Tibial nerve (tissue), 4 donors: Measurements from ENCODE around the gene LGI4. TPM values are rescaled to one million over a fixed set of nuclear protein-coding genes. Genes with fewer than 3 reads are reported as not detected.

ENCODE experiments used
- DNase-seq, 2 donors: peaks; one replicate each; pipeline ENCODE4 v3.0.0-alpha.2; 2019; ENCODE audit warnings: low spot score in 2 of 2
- H3K27ac ChIP-seq, 4 donors: fragments of 200-600 bp; sonication (generic) in 3 of 4; one replicate each; pipeline ENCODE4 v1.5.1; 2017 to 2019; ENCODE audit warnings: mild to moderate bottlenecking in 1 of 4
- H3K27me3 ChIP-seq, 2 donors: fragments of 200-600 bp; sonication (generic) in 1 of 2; one replicate each; pipeline versions ENCODE4 v1.5.1 to v1.6.0; 2017 to 2019
- H3K36me3 ChIP-seq, 3 donors: fragments of 200-600 bp; sonication (generic); one replicate each; pipeline ENCODE4 v1.5.1; 2018 to 2019
- H3K4me1 ChIP-seq, 4 donors: fragments of 200-600 bp; sonication (generic) in 3 of 4; one replicate each; pipeline ENCODE4 v1.5.1; 2017 to 2019
- H3K4me3 ChIP-seq, 4 donors: fragments of 200-600 bp; sonication (generic) in 3 of 4; one replicate each; pipeline ENCODE4 v1.5.1; 2017 to 2019; ENCODE audit warnings: mild to moderate bottlenecking in 1 of 4, moderate library complexity in 1 of 4
- H3K9me3 ChIP-seq, 4 donors: fragments of 200-600 bp; sonication (generic) in 3 of 4; one replicate each; pipeline ENCODE4 v1.5.1; 2017 to 2019
- EP300 ChIP-seq, 2 donors: sonication (generic); formaldehyde crosslinking; IDR thresholded peaks; one replicate each; pipeline ENCODE4 v1.6.1; 2017; ENCODE audit warnings: antibody characterized with exemption in 2 of 2, mild to moderate bottlenecking in 1 of 2
- POLR2A ChIP-seq, 2 donors: fragments of 450-650 bp; IDR thresholded peaks; one replicate each; pipeline ENCODE4 v1.6.1; 2017; ENCODE audit warnings: antibody characterized with exemption in 2 of 2, mild to moderate bottlenecking in 2 of 2, moderate library complexity in 2 of 2
- WGBS, 2 donors: methylation state at CpG; one replicate each; pipeline ENCODE4 v1.1.5; 2018; 5-methylcytosine and 5-hydroxymethylcytosine counted together
- total RNA-seq, 4 donors: library from RNA; depleted of rRNA; stranded (reverse); fragments of >200 nt; gene quantifications; one replicate each; pipeline ENCODE4 v1.1.0, GENCODE V29; 2016
- TF ChIP-seq, protein P1 (sequence below), 5 experiments: fragments of 200-600 bp in 3 of 5; fragments of 450-650 bp in 2 of 5; sonication (generic) in 3 of 5; IDR thresholded peaks; one replicate each; pipeline ENCODE4 v1.5.1; 2016 to 2019; ENCODE audit warnings: antibody characterized with exemption in 5 of 5, mild to moderate bottlenecking in 3 of 5, moderate library complexity in 2 of 5

The LGI4 gene
- total RNA-seq, 4 donors from 2014 or later, result 207 to 323 (median 302) TPM

DNA sequence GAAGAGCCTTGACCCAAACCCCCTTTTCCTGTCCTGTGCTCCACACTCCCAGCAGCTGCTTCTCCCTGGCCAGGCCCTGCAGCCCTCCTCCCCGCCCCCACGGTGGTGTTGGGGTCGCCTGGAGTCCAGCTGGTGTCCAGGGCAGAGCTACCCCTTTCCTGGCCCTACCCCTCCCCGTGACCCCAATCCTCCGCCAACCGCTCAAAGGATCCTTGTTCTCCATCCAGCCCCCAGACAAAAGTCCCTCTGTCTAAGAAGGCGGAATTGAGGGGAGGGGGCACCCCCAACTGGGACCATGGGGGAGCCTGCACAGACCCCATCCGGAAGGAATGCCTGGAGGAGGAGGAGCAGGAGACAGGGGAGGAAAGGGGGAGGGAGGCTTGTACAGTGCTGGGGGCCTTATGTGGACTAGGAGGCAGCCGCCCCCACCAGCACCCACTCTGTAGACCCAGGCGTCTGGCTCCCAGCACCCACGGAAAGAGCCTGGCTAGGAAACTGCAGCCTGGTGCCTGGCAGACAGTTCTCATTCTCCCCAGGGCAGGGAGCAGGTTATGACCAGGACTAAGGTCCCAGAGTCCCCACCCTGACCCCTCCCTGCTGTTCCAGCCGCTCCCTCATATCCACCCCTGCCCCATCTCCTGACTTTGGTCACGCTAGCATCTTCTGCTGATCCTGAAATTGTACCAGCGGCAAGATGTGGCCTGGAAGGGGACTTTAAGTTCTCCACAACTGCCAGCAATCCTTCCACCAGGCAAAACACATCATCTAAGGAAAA lies 19.5 kb downstream of the LGI4 start, which contains the start of gene FXYD3:
TSS of gene FXYD3 (plus strand) at position 647 of the 775 bp plus-strand sequence. CDS start 3,554 bp downstream, outside the sequence.
- no peaks in the 10 kb centered on the region for H3K27me3 ChIP-seq
- peak within 1 kb of the TSS; percentile 82 to 99 (median 90) for H3K27ac ChIP-seq
- no peaks in the 10 kb centered on the region for H3K9me3 ChIP-seq
- peak in 1 of 2 donors; percentile 6 for TF ChIP-seq POLR2A (IDR thresholded peaks at IDR 0.05)
- peak in 1 of 2 donors; percentile 88 for TF ChIP-seq EP300 (IDR thresholded peaks at IDR 0.05)
- TF ChIP-seq, protein P1, sequence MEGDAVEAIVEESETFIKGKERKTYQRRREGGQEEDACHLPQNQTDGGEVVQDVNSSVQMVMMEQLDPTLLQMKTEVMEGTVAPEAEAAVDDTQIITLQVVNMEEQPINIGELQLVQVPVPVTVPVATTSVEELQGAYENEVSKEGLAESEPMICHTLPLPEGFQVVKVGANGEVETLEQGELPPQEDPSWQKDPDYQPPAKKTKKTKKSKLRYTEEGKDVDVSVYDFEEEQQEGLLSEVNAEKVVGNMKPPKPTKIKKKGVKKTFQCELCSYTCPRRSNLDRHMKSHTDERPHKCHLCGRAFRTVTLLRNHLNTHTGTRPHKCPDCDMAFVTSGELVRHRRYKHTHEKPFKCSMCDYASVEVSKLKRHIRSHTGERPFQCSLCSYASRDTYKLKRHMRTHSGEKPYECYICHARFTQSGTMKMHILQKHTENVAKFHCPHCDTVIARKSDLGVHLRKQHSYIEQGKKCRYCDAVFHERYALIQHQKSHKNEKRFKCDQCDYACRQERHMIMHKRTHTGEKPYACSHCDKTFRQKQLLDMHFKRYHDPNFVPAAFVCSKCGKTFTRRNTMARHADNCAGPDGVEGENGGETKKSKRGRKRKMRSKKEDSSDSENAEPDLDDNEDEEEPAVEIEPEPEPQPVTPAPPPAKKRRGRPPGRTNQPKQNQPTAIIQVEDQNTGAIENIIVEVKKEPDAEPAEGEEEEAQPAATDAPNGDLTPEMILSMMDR (IDR thresholded peaks at IDR 0.05), result no peak
- no peak for DNase-seq
- WGBS, 2 donors, result 26 to 29% methylated on average over 12 to 14 of the region's 14 CpGs
- H3K36me3 ChIP-seq, result no peaks in the 10 kb centered on the region
- H3K4me3 ChIP-seq, result peak within 1 kb of the TSS; percentile 26 to 46 (median 32)
- H3K4me1 ChIP-seq, result peaks cover 0 to 93% (median 23%) of the 10 kb centered on the region in 4 donors

DNA sequence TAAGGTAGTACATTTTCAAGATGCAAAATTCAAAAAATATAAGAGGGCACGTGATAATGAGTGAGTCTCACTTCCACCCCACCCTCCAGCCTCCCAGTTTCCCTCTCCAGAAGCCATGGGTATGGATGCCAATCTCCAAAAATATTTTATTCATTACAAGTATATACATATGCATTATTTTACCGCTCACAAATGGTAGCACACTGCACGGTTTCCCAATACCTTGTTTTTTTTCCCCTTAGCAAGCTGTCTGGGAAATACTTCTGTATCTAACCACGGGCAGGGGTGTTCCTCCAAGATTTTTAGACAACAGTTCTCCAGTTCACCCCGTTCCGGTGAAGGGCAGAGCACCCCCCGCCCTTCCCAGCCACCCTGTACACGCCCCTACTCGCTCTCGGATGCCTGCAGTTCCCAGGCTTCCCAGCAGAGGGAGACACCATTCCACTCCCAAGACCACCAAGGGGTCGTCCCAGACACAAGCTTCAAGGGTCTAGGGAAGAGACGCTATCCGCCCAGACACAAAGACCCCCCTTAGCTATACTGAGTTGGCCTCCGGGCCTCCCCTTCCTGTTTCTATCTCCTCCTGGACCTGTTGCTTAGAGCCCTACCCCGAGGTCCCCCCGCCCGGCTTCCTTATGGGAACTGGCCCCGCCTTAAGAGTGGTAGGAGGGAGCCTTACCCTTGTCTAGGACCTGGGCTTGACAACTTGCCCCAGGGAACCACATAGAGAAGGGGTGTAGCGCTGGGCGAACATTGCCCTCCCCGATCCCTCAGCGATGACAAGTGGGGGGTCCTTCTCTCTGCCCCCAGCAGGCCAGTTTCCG lies 20.3 kb downstream of the LGI4 start:
- DNase-seq, result peak; percentile 75 to 93
- H3K27ac ChIP-seq, result peak overlapping the region; percentile 82 to 99 (median 90)

DNA sequence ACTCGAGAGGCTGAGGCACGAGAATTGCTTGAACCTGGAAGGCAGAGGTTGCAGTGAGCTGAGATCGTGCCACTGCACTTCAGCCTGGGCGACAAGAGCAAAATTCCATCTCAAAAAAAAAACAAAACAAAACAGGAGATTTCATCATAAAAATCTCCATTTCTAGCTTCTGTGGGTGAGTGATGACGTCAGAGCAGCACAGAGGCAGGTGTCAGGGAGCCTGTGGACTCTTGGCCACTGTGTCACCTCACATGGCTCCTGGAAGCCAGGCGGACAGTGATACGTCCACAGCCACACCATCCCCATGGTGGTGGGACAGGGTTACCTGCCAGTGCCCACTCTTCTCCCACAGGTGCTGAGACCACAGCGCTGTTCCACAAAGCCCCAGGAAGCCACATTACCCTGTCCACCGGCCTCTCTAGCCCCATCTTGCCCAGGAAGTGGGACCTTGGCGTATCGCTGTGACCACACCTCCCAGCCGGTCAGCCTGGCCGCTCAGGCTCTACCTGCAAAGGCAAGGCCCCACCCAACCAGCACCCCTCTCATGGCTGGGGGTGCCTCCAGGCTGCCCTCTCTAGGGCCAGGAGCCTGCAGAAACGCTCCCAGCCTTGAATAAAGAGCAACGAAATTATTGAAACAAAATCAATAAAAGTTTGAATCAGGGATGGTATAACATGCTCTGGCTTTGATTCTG lies 21.7 kb downstream of the LGI4 start:
- no peaks in the 10 kb centered on the region for H3K27me3 ChIP-seq
- TF ChIP-seq, protein P1 (IDR thresholded peaks at IDR 0.05), result no peak
- TF ChIP-seq EP300 (IDR thresholded peaks at IDR 0.05) (no peak), POLR2A (IDR thresholded peaks at IDR 0.05) (no peak)
- 71 to 74% methylated on average over 13 to 14 of the region's 15 CpGs for WGBS, 2 donors
- H3K4me3 ChIP-seq, result no peak overlapping the region
- no peaks in the 10 kb centered on the region for H3K9me3 ChIP-seq
- peak overlapping the region; percentile 82 to 99 (median 90) for H3K27ac ChIP-seq
- no peak for DNase-seq
- H3K36me3 ChIP-seq, result no peaks in the 10 kb centered on the region
- peaks cover 0 to 91% (median 17%) of the 10 kb centered on the region in 4 donors for H3K4me1 ChIP-seq

More for the DNA sequence above, 20.3 kb downstream of the LGI4 start:
- TF ChIP-seq POLR2A (IDR thresholded peaks at IDR 0.05) (peak in 1 of 2 donors; percentile 19), EP300 (IDR thresholded peaks at IDR 0.05) (peak in 1 of 2 donors; percentile 64)
- TF ChIP-seq, protein P1 (IDR thresholded peaks at IDR 0.05), result peak; percentile 97 to 100 (median 99)
- Histone ChIP-seq H3K36me3 (no peaks in the 10 kb centered on the region), H3K4me3 (peak overlapping the region; percentile 5 to 46 (median 29)), H3K4me1 (peaks cover 0 to 93% (median 17%) of the 10 kb centered on the region in 4 donors), H3K27me3 (no peaks in the 10 kb centered on the region), H3K9me3 (no peaks in the 10 kb centered on the region)
- 6 to 8% methylated on average over 23 of the region's 23 CpGs for WGBS, 2 donors

DNA sequence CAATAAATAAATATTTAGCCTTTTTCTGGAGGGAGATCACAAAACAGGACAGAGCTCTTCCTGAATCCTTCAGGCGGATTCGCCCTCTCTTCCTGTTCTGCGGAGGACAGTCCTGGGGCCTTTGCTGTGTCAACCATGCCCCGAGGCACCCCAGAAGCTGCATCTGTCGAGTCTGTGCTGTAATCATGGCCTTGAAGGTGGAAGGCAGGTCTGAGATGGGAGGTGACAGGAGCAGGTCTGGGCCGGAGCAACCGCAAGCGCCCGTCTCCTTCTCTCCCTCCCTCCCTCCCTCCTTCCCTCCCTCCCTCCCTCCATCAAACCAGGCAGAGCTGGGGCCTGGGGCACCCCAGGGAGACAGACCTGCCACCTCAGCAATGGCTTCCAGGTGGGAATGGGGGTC lies 23.9 kb downstream of the LGI4 start:
- H3K4me3 ChIP-seq, result no peak overlapping the region
- peaks cover 0 to 91% (median 21%) of the 10 kb centered on the region in 4 donors for H3K4me1 ChIP-seq
- WGBS, 2 donors, result 45 to 46% methylated on average over 9 of the region's 9 CpGs
- no peak for DNase-seq
- no peaks in the 10 kb centered on the region for H3K36me3 ChIP-seq
- TF ChIP-seq EP300 (IDR thresholded peaks at IDR 0.05), result no peak
- TF ChIP-seq, protein P1 (IDR thresholded peaks at IDR 0.05), result no peak
- TF ChIP-seq POLR2A (IDR thresholded peaks at IDR 0.05), result no peak
- H3K27ac ChIP-seq, result peak overlapping the region; percentile 74 to 99 (median 93)
- no peaks in the 10 kb centered on the region for H3K9me3 ChIP-seq
- H3K27me3 ChIP-seq, result no peaks in the 10 kb centered on the region
